Left lung (tissue), 10 donors: ENCODE measurements around the gene HSPB9. TPM values are rescaled to one million over a fixed set of nuclear protein-coding genes. Genes with fewer than 3 reads are reported as not detected.
A peak's percentile ranks its signal among the peaks of the same experiment; 100 is the strongest.

ENCODE experiments used
- ATAC-seq: fragments of 200-7000 bp; cut with Tn5 transposase; one replicate; pipeline ENCODE4 v1.9.1; 2020; ENCODE audit warnings: moderate library complexity
- DNase-seq, 4 donors: peaks; one replicate each; pipeline ENCODE4 v3.0.0-alpha.2; 2013 to 2020
- H3K27ac ChIP-seq, 2 donors: fragments of 200-600 bp; sonication (generic) in 1 of 2; one replicate each; pipeline versions ENCODE4 v1.5.0 to v1.8.0; 2020 to 2021
- H3K27me3 ChIP-seq, 2 donors: fragments of 200-600 bp; sonication (generic) in 1 of 2; one replicate each; pipeline versions ENCODE4 v1.5.0 to v1.8.0; 2020 to 2021
- H3K36me3 ChIP-seq, 2 donors: fragments of 200-600 bp; sonication (generic) in 1 of 2; one replicate each; pipeline versions ENCODE4 v1.5.0 to v1.8.0; 2020 to 2021
- H3K4me1 ChIP-seq, 2 donors: fragments of 200-600 bp; one replicate each; pipeline ENCODE4 v1.8.0; 2021
- H3K4me3 ChIP-seq, 2 donors: fragments of 200-600 bp; sonication (generic) in 1 of 2; one replicate each; pipeline versions ENCODE4 v1.5.0 to v1.8.0; 2020 to 2021; ENCODE audit warnings: mild to moderate bottlenecking in 1 of 2
- H3K9me3 ChIP-seq, 2 donors: fragments of 200-600 bp; sonication (generic) in 1 of 2; one replicate each; pipeline versions ENCODE4 v1.5.0 to v1.8.0; 2020 to 2021
- CTCF ChIP-seq, 2 donors: fragments of 200-600 bp; sonication (generic) in 1 of 2; IDR thresholded peaks; one replicate each; pipeline versions ENCODE4 v1.5.0 to v1.8.0; 2021; ENCODE audit warnings: antibody characterized with exemption in 2 of 2
- intact Hi-C, 2 donors: fragments of 100-400 bp; cut with DNase I; formaldehyde crosslinking; loops; one replicate each; pipeline versions ENCODE4 v1.11.2 to v1.14.2; 2022
- polyA plus RNA-seq, 6 donors: library from polyadenylated mRNA; unstranded; fragments of 120-200 nt; gene quantifications; one replicate each; pipeline ENCODE4 v1.2.1, GENCODE V29; 2013; ENCODE audit not compliant: insufficient read length in 6 of 6
- total RNA-seq, 2 donors: library from RNA; stranded (reverse); fragmentation: NEBNext Ultra II Directional; extraction: Animal tissue kit (Norgen Biotek cat#: 25700); gene quantifications; one replicate each; pipeline ENCODE4 v1.2.1, GENCODE V29; 2021
- donor health status: DM: no; HTN: yes; CAD: no.
- donor health status: DM: no; HTN: no; CAD: no.

The HSPB9 gene
- total and polyA plus RNA-seq, 8 donors = 0.24 to 0.43 (median 0.36) TPM; not detected in 2

DNA sequence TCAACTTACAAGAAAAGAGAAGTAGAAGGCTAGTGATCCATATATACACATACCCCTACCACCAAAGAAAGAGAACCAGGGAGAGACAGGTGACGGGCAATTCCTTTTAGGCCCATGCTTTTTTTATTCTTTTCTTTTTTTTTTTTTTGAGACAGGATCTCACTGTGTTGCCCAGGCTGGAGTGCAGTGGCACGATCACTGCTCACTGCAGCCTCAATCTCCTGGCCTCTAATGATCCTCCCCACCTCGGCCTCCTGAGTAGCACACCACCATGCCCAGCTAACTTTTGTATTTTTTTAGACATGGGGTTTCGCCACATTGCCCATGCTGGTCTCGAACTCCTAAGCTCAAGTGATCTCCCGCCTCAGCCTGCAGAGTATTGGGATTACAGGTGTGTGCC, 4.8 kb downstream of the HSPB9 start:
- intact Hi-C loops = no loop called here
- TF ChIP-seq CTCF (IDR thresholded peaks at IDR 0.05) = no peak
- Histone ChIP-seq H3K27ac (peak overlapping the region in 1 of 2 donors; percentile 13), H3K4me1 (peaks cover 8 to 43% of the 10 kb centered on the region in 2 donors), H3K9me3 (no peaks in the 10 kb centered on the region), H3K36me3 (peaks cover 0 to 75% of the 10 kb centered on the region in 2 donors), H3K4me3 (no peak overlapping the region), H3K27me3 (no peaks in the 10 kb centered on the region)
- DNase-seq (no peak), ATAC-seq (no peak)

DNA sequence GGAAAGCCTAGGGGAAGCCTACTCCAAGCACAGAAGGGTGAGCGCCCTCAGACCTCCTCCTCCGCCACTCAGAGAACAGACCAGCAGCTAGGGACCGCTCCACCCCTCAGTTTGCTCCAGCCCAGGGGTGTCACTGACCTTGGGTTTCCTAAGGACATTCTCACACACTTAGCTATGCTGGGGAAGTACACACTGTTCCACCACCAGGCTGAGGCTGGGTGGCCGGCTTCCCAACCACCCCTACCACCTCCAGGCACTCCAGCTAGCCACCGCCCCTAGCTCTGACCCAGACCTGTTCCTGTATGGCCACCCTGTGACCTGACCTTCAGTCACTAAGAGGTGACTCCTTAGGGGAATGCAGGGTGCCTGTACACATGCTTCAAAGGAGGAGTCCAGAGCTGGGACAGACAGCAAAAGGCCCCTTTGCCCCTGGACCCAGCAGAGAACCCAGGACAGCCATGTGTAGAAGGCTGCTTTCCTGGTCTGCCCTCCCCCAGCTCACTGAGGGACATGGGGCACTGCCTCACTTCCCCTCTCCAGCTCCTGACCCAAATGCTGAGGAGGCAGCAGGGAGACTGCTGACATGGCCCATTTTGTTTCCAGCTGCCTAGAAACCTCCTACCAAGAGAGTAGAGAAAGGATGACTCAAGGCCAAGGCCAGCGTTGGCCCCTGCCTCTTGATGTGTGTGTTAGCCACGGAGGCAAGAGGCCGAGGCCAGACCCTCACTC, 6.7 kb downstream of the HSPB9 start:
- Histone ChIP-seq H3K4me1 (peaks cover 27 to 57% of the 10 kb centered on the region in 2 donors), H3K36me3 (peaks cover 0 to 63% of the 10 kb centered on the region in 2 donors), H3K27me3 (no peaks in the 10 kb centered on the region), H3K9me3 (no peaks in the 10 kb centered on the region), H3K27ac (peak overlapping the region; percentile 14 to 90), H3K4me3 (no peak overlapping the region)
- DNase-seq (peak in 1 of 4 donors; percentile 59), ATAC-seq (peak; percentile 16)
- intact Hi-C loops = no loop called here
- TF ChIP-seq CTCF (IDR thresholded peaks at IDR 0.05) = no peak

DNA sequence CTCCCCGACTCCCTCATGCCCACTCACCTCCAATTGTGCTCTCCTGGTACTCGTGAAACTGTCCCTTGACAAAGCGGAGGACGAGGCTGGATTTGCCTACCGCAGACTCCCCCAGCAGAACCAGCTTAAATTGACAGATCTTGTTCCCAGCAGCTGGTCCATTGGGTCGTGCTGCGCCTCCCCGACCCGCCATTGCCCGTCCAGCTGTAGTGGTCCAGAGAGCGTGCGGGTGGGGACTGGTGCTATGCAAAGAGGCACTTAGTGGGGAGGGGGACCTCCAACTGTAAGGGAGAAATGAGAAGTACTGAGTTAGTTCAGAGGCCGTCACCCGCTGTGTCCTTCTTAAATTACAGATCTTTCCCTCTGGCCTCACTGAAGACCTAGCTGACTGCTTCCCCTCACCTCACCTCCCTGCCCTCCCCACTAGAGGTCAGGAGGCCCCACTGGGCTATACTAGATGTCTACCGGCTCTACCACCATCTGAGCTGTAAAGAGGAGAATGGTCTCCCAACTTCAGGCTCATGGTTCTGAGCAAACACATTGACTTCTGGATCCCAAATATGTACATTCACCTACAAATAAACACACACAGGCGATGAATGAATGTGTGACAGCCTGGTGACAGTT, 7.8 kb downstream of the HSPB9 start:
- ATAC-seq (no peak), DNase-seq (no peak)
- H3K4me1 ChIP-seq = peaks cover 35 to 69% of the 10 kb centered on the region in 2 donors
- H3K36me3 ChIP-seq = peaks cover 0 to 51% of the 10 kb centered on the region in 2 donors
- H3K9me3 ChIP-seq = no peaks in the 10 kb centered on the region
- H3K27ac ChIP-seq = peak overlapping the region; percentile 84 to 90
- no peak overlapping the region for H3K4me3 ChIP-seq
- TF ChIP-seq CTCF (IDR thresholded peaks at IDR 0.05) = no peak
- H3K27me3 ChIP-seq = no peaks in the 10 kb centered on the region
- intact Hi-C loops = no loop called here

DNA sequence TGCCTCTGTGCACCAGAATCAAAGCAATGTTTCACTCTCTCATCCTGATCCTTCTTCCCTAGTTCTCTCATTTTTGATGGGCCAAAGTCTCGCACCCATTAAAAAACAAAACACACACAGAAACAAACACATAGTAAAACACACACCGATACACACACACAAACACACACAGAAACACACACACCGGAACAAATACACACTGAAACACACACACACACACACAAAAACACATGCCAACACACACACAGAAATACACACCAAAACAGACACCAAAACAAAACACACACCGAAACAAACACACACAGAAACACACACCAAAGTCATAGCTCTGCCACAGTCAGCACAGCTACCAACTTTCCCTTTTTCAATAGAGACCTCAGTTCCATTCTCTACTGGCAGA, 8.6 kb downstream of the HSPB9 start:
- peak overlapping the region; percentile 84 to 90 for H3K27ac ChIP-seq
- no peaks in the 10 kb centered on the region for H3K9me3 ChIP-seq
- intact Hi-C loops = no loop called here
- H3K36me3 ChIP-seq = peaks cover 0 to 43% of the 10 kb centered on the region in 2 donors
- peaks cover 44 to 77% of the 10 kb centered on the region in 2 donors for H3K4me1 ChIP-seq
- no peak overlapping the region for H3K4me3 ChIP-seq
- TF ChIP-seq CTCF (IDR thresholded peaks at IDR 0.05) = no peak
- ATAC-seq = no peak
- no peaks in the 10 kb centered on the region for H3K27me3 ChIP-seq
- no peak for DNase-seq

DNA sequence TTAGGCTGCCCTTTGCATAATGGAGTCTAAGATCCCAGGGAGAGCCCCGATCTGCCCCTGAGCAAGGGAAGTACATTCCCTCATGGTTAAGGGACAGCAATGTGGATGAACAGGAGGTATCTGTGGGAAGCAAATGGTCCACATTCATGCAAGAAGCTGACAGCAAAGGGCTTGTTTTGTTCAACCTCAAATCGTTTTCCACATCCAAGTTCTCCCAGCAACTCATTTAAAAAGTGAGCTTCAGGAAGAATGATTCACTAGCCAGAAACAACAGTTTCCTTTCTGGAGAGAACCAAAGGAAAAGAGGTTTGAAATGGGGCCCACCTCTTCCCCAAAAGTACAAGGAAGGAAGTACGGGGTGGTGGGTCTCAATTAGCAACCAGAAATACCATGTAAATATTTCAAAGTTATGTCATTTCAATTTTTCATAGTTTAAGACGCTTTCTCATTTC, 9.4 kb downstream of the HSPB9 start:
- no peaks in the 10 kb centered on the region for H3K9me3 ChIP-seq
- peak overlapping the region; percentile 84 to 90 for H3K27ac ChIP-seq
- TF ChIP-seq CTCF (IDR thresholded peaks at IDR 0.05) = no peak
- H3K36me3 ChIP-seq = peaks cover 0 to 43% of the 10 kb centered on the region in 2 donors
- DNase-seq (no peak), ATAC-seq (no peak)
- H3K4me3 ChIP-seq = no peak overlapping the region
- intact Hi-C loops = no loop called here
- H3K27me3 ChIP-seq = no peaks in the 10 kb centered on the region
- peaks cover 47 to 85% of the 10 kb centered on the region in 2 donors for H3K4me1 ChIP-seq
